ENCODE measurements around the gene BCL11B.

The BCL11B gene

DNA sequence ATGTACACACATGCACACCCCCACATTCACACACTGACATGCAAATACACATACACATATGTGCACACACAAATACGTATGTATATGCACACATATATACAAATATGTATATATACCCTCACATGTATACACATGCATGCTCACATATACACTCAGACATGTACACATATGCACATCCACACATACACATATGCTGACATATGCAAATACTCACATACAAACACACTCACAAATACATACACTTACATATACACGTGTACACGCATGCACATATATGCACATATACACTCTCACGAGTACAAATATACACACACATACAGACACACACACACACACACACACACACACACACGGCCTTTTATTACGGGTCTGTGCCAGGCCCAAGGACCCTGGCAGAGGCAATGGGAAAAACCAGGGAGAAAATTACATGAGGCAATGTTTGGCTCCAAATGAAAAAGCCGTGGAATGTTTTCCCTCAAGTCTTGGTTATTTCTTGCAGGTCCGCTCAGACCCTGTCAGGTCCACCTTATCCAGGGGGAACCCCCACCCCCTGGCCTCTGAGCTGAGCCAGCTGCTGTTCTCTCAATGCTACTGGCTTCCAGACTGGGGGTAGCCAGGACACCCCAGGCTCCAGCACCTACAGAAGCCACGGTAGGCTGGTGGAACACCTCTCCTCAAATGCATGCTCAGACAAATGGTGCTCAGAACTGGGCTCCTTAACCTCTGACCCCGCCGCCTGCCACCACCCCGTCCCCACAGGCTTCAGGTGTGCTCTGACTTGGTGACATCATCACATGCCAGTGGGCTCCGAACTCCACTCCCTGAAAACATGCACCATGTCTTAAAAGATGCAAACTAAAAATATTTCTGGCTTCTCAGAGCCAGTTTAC lies 54.7 kb downstream of the BCL11B start:
- no peak overlapping the region for H3K4me3 ChIP-seq (ENCODE audit: low read depth, low read length)
- no peaks in the 10 kb centered on the region for H3K36me3 ChIP-seq
- DNase-seq = no peak
- peaks cover 6% of the 10 kb centered on the region for H3K27me3 ChIP-seq
- TF ChIP-seq, protein P1, sequence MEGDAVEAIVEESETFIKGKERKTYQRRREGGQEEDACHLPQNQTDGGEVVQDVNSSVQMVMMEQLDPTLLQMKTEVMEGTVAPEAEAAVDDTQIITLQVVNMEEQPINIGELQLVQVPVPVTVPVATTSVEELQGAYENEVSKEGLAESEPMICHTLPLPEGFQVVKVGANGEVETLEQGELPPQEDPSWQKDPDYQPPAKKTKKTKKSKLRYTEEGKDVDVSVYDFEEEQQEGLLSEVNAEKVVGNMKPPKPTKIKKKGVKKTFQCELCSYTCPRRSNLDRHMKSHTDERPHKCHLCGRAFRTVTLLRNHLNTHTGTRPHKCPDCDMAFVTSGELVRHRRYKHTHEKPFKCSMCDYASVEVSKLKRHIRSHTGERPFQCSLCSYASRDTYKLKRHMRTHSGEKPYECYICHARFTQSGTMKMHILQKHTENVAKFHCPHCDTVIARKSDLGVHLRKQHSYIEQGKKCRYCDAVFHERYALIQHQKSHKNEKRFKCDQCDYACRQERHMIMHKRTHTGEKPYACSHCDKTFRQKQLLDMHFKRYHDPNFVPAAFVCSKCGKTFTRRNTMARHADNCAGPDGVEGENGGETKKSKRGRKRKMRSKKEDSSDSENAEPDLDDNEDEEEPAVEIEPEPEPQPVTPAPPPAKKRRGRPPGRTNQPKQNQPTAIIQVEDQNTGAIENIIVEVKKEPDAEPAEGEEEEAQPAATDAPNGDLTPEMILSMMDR (IDR thresholded peaks at IDR 0.05; ENCODE audit: low read depth, low read length) = no peak
- no peaks in the 10 kb centered on the region for H3K4me1 ChIP-seq
- no peaks in the 10 kb centered on the region for H3K9me3 ChIP-seq

DNA sequence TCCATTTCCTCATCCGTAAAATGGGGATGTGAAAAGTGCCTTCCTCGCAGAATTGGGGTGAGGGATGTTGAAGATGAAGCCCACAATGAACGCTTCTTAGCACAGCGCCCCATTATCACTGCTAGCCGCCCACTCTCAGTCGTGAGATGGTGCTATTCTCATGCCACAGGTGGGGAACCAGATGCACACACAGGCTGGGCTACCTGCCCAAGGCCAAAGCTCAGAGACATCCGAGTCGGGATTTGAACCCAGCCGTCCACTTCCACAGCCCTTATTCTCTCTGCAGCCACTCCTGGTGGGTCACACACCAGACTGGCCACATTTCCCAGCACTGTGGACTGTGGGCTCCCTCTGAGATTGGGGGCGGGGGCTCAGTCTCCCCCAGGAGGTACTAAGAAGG lies 55.8 kb downstream of the BCL11B start:
- Histone ChIP-seq H3K27me3 (peaks cover 6% of the 10 kb centered on the region), H3K9me3 (no peaks in the 10 kb centered on the region), H3K36me3 (no peaks in the 10 kb centered on the region)

DNA sequence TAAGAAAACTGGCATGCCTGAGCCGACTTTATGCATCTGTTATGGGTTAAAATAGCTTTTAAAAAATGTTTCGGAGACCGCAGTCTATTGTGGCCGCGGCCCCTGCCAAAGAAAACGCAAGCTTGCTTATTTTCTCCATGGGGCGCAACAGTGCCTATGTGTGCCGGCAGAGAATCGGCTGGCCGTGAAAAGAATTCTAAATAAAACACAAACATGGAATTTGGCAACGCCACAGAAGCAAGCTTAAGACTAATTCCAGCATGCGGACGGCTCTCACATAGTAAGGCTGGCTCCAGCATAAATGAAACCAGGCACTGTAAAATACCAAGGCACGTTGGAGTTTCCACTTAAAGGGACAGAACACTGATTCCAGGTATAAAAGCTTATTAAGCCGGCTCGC lies 56.7 kb downstream of the BCL11B start:
- H3K9me3 ChIP-seq = no peaks in the 10 kb centered on the region
- H3K27me3 ChIP-seq = peaks cover 6% of the 10 kb centered on the region
- DNase-seq = no peak
- no peak overlapping the region for H3K4me3 ChIP-seq (ENCODE audit: low read depth, low read length)
- TF ChIP-seq, protein P1 (IDR thresholded peaks at IDR 0.05; ENCODE audit: low read depth, low read length) = no peak
- no peaks in the 10 kb centered on the region for H3K36me3 ChIP-seq
- H3K4me1 ChIP-seq = no peaks in the 10 kb centered on the region

More for the DNA sequence above, 55.8 kb downstream of the BCL11B start:
- no peak overlapping the region for H3K4me3 ChIP-seq (ENCODE audit: low read depth, low read length)
- no peak for DNase-seq
- TF ChIP-seq, protein P1 (IDR thresholded peaks at IDR 0.05; ENCODE audit: low read depth, low read length) = no peak
- H3K4me1 ChIP-seq = no peaks in the 10 kb centered on the region

DNA sequence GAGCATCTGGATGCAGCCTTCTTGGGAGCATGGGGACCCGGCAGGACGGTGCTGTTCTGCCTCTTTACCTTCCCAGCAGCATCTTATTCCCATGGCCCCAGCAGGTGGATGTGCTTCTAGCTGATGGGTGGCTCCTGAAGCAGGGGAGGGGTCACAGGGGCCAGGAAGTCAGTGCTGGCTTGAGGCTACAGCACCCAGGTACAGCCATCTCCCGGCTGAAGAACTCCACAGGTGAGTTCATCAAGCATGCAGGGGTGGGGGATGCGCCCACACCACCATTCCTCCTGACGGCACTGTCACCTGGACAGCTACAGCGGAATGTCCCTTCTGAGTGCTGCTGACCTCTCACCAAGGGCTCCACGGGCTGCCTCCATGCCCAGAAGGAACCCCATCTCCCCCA lies 57.3 kb downstream of the BCL11B start:
- H3K36me3 ChIP-seq = no peaks in the 10 kb centered on the region
- TF ChIP-seq, protein P1 (IDR thresholded peaks at IDR 0.05; ENCODE audit: low read depth, low read length) = no peak
- no peak for DNase-seq
- peaks cover 6% of the 10 kb centered on the region for H3K27me3 ChIP-seq
- no peaks in the 10 kb centered on the region for H3K4me1 ChIP-seq
- H3K9me3 ChIP-seq = no peaks in the 10 kb centered on the region
- no peak overlapping the region for H3K4me3 ChIP-seq (ENCODE audit: low read depth, low read length)

DNA sequence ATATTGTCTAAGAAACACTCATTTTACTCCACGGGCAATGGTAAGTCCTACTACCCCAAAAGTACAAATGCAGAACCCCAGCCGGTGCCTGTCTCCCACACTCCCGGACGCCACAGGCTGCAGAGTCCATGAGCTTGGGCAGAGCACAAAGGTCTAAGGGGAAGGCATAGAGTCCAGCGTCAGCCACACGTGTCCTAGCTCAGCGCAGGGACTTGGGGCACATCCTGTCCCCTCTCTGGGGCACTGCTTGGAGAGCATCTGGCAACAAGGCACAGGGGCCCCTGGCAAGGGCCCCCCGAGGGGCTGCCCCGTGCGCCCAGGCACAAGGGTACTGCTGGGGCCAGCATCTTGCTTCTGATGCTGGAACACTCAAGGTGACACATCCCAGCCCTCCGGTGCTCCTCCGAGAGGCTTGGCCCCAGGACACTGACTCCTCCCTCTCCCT lies 58.4 kb downstream of the BCL11B start:
- Histone ChIP-seq H3K4me3 (ENCODE audit: low read depth, low read length) (no peak overlapping the region), H3K9me3 (no peaks in the 10 kb centered on the region), H3K27me3 (peaks cover 6% of the 10 kb centered on the region), H3K36me3 (no peaks in the 10 kb centered on the region), H3K4me1 (no peaks in the 10 kb centered on the region)
- TF ChIP-seq, protein P1 (IDR thresholded peaks at IDR 0.05; ENCODE audit: low read depth, low read length) = no peak
- DNase-seq = no peak

DNA sequence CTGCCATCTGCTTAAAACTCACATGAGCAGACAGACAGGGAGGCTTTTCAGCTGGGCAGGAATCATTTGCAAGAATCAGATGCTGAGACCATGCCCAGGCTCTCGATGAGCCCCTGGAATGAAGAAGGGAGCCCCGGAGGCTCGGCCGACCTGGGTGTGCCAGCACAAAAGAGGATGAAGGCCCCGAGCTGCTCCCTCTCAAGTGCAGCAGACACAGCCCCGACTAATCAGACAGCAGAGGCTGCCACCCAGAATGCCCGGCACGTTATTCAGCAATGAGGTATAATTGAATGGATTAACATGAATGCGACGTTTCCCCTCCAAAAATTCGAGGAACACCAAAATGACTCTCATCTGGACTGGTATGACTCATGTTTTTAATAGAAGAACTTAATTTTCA lies 58.9 kb downstream of the BCL11B start:
- H3K36me3 ChIP-seq = no peaks in the 10 kb centered on the region

More for the DNA sequence above, 58.9 kb downstream of the BCL11B start:
- no peak overlapping the region for H3K4me3 ChIP-seq (ENCODE audit: low read depth, low read length)
- peaks cover 6% of the 10 kb centered on the region for H3K27me3 ChIP-seq
- no peaks in the 10 kb centered on the region for H3K9me3 ChIP-seq
- no peaks in the 10 kb centered on the region for H3K4me1 ChIP-seq
- TF ChIP-seq, protein P1 (IDR thresholded peaks at IDR 0.05; ENCODE audit: low read depth, low read length) = no peak
- DNase-seq = no peak
